GM13977 (cell line): ENCODE results near the gene REXO1.

ENCODE experiments used
- DNase-seq: peaks from one replicate; pipeline ENCODE4 v3.0.0; 2012; ENCODE audit warnings: low spot score
- CTCF ChIP-seq: IDR thresholded peaks from 2 replicates; pipeline ENCODE4 v1.5.1; 2012; ENCODE audit warnings: mild to moderate bottlenecking, control low read depth; ENCODE audit not compliant: insufficient read depth; ENCODE audit errors: extremely low read depth, missing control alignments
- in situ Hi-C: fragments of 300-500 bp; cut with MboI; formaldehyde crosslinking; loops from one replicate; pipeline ENCODE4 v1.12.0; 2022; ENCODE audit warnings: low sequenced_read_pairs, low pct_unique_long_range_greater_than_20kb, mixed read lengths, inconsistent platforms; ENCODE audit not compliant: unreplicated experiment

The REXO1 gene

GRCh38 chr19:1840541-1841115, 7.7 kb downstream of the REXO1 start:
- no peak for DNase-seq
- in situ Hi-C loops = no loop called here
- no peak for TF ChIP-seq CTCF

GRCh38 chr19:1839658-1840540, 8.4 kb downstream of the REXO1 start:
- in situ Hi-C loops = no loop called here
- no peak for TF ChIP-seq CTCF
- DNase-seq = no peak

- TF ChIP-seq CTCF = peak; percentile 96
- peak; percentile 87 for DNase-seq
- in situ Hi-C loops = no loop called here
Observed at GRCh38 chr19:1837625-1838105, 10.6 kb downstream of the REXO1 start.

GRCh38 chr19:1837222-1837565, 11.1 kb downstream of the REXO1 start:
- no peak for TF ChIP-seq CTCF
- DNase-seq = no peak
- in situ Hi-C loops = no loop called here

- no peak for TF ChIP-seq CTCF
- DNase-seq = no peak
- in situ Hi-C loops = no loop called here
Observed at GRCh38 chr19:1836458-1837221, 11.6 kb downstream of the REXO1 start.

GRCh38 chr19:1833540-1833939, 14.7 kb downstream of the REXO1 start:
- TF ChIP-seq CTCF = no peak
- no peak for DNase-seq
- in situ Hi-C loops = no loop called here
